OCI-LY3 (cell line): ENCODE data around the gene B3GALT6.
A peak's percentile ranks its signal among the peaks of the same experiment; 100 is the strongest.

Experiments used
- H2AFZ ChIP-seq: fragments of 200-600, 300-600 bp; shearing (Covaris generic); 2 replicates; pipeline ENCODE4 v1.6.0; 2014; ENCODE audit warnings: antibody characterized with exemption, low read depth, low read length
- H3K27ac ChIP-seq: fragments of 200-600, 300-600 bp; sonication (generic); 2 replicates; pipeline ENCODE4 v1.5.1; 2014; ENCODE audit warnings: mild to moderate bottlenecking, low read length, moderate library complexity, mixed read lengths
- H3K27me3 ChIP-seq: fragments of 200-600, 300-600 bp; sonication (generic); 2 replicates; pipeline ENCODE4 v1.6.1; 2014; ENCODE audit warnings: low read depth, low read length, mixed read lengths
- H3K36me3 ChIP-seq: fragments of 200-600, 300-600 bp; sonication (generic); replicated peaks from 2 replicates; pipeline ENCODE3; 2014; ENCODE audit warnings: low read depth, low read length, mixed read lengths
- H3K4me1 ChIP-seq: fragments of 300-600, 200-600 bp; sonication (generic); 2 replicates; pipeline ENCODE4 v1.6.1; 2014; ENCODE audit warnings: low read length, mixed read lengths
- H3K4me2 ChIP-seq: fragments of 200-600, 300-600 bp; sonication (generic); 2 replicates; pipeline ENCODE4 v1.6.1; 2014; ENCODE audit warnings: low read length, mixed read lengths
- H3K4me3 ChIP-seq: fragments of 300-600, 200-600 bp; sonication (generic); 2 replicates; pipeline ENCODE4 v1.5.1; 2014; ENCODE audit warnings: antibody characterized with exemption, mild to moderate bottlenecking, low read length, moderate library complexity
- H3K79me2 ChIP-seq: fragments of 300-600, 200-600 bp; shearing (Covaris generic); 2 replicates; pipeline ENCODE4 v1.6.1; 2014; ENCODE audit warnings: mild to moderate bottlenecking, low read length, mixed read lengths
- H3K9ac ChIP-seq: fragments of 300-600, 200-600 bp; shearing (Covaris generic); 2 replicates; pipeline ENCODE4 v1.6.0; 2014; ENCODE audit warnings: mild to moderate bottlenecking, low read length, moderate library complexity
- H3K9me3 ChIP-seq: fragments of 200-600, 300-600 bp; shearing (Covaris generic); 2 replicates; pipeline ENCODE4 v1.6.1; 2014; ENCODE audit warnings: low read length, mixed read lengths; ENCODE audit not compliant: insufficient read depth
- H4K20me1 ChIP-seq: fragments of 200-600, 300-600 bp; sonication (generic); 2 replicates; pipeline ENCODE4 v1.6.1; 2016; ENCODE audit warnings: low read length, mixed read lengths; ENCODE audit not compliant: insufficient read depth
- EZH2phosphoT487 ChIP-seq: fragments of 200-600 bp; shearing (Covaris generic); IDR thresholded peaks from 2 replicates; pipeline ENCODE4 v1.6.1; 2018; ENCODE audit warnings: antibody characterized with exemption, mixed run types, low read depth
- TF ChIP-seq, protein P1 (sequence below): fragments of 200-600, 300-600 bp; sonication (generic); IDR thresholded peaks from 2 replicates; pipeline ENCODE4 v1.5.1; 2014; ENCODE audit warnings: antibody characterized with exemption, low read length, low read depth

Gene B3GALT6

DNA sequence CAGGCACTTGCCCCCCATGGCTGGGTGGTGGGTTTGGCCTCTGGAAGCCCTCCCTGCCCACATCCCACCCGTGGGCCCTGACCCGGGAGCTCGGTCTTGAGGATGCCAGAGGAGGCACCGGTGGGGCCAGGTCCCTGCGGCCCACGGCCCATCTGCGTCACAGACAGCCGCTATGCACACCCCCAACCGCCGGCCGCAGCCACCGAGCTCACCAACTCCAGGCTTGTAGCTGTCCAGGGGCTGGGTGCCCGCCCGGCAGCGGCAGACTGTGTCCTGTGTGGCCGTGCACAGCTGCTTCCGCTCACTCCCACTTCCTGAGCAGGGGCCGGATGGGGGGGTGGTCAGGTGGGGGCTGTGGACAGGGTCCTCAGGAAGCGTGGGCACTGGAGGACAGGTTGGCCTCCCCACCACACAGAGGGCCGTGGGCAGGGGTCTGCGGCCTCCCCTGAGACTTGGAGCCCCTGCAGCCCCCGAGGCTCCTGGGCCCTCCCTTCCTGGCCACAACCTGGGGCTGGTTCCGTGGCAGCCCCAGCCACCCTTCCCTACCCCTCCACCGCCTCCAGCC is 19.2 kb upstream of the B3GALT6 start:
- Histone ChIP-seq H3K27me3 (peaks cover 4% of the 10 kb centered on the region; the same call in 1 of the 2 replicates), H4K20me1 (no peaks in the 10 kb centered on the region), H3K9ac (no peak overlapping the region), H3K9me3 (no peaks in the 10 kb centered on the region), H2AFZ (no peak overlapping the region), H3K36me3 (peaks cover 7% of the 10 kb centered on the region), H3K4me3 (no peak overlapping the region), H3K79me2 (no peaks in the 10 kb centered on the region), H3K27ac (no peak overlapping the region), H3K4me2 (no peak overlapping the region), H3K4me1 (peaks cover 18% of the 10 kb centered on the region)
- TF ChIP-seq, protein P1, sequence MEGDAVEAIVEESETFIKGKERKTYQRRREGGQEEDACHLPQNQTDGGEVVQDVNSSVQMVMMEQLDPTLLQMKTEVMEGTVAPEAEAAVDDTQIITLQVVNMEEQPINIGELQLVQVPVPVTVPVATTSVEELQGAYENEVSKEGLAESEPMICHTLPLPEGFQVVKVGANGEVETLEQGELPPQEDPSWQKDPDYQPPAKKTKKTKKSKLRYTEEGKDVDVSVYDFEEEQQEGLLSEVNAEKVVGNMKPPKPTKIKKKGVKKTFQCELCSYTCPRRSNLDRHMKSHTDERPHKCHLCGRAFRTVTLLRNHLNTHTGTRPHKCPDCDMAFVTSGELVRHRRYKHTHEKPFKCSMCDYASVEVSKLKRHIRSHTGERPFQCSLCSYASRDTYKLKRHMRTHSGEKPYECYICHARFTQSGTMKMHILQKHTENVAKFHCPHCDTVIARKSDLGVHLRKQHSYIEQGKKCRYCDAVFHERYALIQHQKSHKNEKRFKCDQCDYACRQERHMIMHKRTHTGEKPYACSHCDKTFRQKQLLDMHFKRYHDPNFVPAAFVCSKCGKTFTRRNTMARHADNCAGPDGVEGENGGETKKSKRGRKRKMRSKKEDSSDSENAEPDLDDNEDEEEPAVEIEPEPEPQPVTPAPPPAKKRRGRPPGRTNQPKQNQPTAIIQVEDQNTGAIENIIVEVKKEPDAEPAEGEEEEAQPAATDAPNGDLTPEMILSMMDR = no peak
- TF ChIP-seq EZH2phosphoT487 = no peak

DNA sequence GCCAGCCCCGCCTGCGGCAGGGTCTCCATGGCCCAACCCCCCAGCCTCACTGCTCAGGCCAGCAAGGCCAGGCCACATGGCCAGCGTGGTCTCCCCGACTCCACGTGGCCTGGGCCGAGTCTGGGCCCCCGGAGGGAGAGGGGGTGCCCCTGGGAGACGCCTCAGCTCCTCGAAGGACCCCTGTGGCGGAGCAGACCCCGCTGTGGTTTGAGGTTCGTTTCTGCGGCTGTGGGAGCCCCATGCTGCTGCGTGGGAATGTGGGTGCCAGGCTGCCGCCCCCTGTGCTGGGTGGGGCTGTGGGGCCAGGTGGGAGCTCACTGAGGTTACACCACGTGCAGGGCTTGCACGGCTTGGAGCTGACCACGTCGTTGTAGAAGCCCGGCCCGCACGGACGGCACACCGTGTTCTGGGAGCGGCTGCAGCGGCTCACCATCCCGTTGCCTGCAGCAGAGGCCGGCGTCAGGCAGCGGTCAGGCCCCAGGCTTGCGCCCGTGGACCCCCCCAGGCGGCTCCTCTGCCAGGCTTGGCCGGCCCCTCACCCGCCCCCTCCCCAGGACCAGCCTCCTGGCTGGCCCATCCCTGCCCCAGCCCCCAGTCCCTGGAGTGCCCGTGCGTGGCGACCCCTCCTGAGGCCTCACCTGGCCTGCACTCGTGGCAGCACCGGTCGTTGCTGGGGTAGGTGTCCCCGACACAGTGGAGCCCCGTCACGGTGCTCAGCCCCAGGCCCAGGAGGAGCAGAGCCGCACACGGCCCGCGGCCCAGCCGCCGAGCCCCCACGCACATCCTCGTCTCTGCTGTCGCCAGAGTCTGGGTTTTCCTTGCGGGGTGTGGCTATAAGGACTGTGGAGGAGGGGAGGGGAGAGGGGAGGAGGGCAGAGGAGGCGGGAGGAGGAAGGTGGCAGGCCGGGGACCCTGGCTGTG is 18.4 kb upstream of the B3GALT6 start, which contains the start of gene TNFRSF4:
TNFRSF4 (minus strand) TSS at position 809 of the 921 bp plus-strand sequence; CDS start at position 783, 26 bp downstream.
- Histone ChIP-seq H3K4me3 (no peak within 1 kb of the TSS), H3K36me3 (peaks cover 12% of the 10 kb centered on the region), H3K4me1 (peaks cover 18% of the 10 kb centered on the region), H2AFZ (no peak within 1 kb of the TSS), H3K27me3 (no peaks in the 10 kb centered on the region), H3K9me3 (no peaks in the 10 kb centered on the region), H3K79me2 (no peaks in the 10 kb centered on the region), H3K4me2 (peak within 1 kb of the TSS; percentile 61), H3K9ac (no peak within 1 kb of the TSS), H4K20me1 (no peaks in the 10 kb centered on the region), H3K27ac (peak within 1 kb of the TSS; percentile 5; the same call in 1 of the 2 replicates)
- TF ChIP-seq EZH2phosphoT487 = no peak
- TF ChIP-seq, protein P1 = no peak

DNA sequence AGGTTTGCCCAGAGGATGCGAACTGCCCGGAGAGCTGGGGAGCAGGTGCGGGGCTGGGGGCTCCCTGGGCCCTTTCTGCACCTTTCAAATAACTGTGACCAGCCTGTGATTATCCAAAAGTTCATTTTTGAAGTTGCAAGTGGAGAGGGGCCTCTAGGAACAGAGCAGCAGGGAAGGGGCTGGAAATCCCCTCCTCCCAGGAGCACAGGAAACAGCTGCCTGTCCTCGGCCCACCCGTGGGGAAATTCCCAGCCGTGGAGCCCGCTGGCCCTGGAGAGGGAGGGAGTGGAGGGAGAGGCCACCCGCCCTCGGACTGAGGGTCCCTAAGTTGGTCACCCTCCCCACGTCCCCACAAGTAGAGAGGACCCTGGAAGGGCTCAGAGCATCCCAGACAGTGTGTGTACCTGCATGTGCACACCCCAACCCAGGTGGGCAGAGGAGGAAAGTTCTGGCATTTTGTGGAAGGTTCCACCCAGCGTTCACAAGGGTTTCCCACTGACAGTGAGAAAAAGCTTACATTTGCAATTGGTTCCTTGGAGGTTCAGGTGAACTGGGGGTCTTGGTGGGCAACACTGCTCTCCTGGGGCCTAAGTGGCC is 16.9 kb upstream of the B3GALT6 start:
- Histone ChIP-seq H3K36me3 (peaks cover 14% of the 10 kb centered on the region), H3K9ac (no peak overlapping the region)

More for the DNA sequence above, 16.9 kb upstream of the B3GALT6 start:
- Histone ChIP-seq H2AFZ (no peak overlapping the region), H3K9me3 (no peaks in the 10 kb centered on the region), H3K4me2 (peak overlapping the region; percentile 61), H3K27ac (peak overlapping the region; percentile 5; the same call in 1 of the 2 replicates), H3K79me2 (no peaks in the 10 kb centered on the region), H3K27me3 (no peaks in the 10 kb centered on the region), H3K4me3 (no peak overlapping the region), H4K20me1 (no peaks in the 10 kb centered on the region), H3K4me1 (peaks cover 24% of the 10 kb centered on the region)
- TF ChIP-seq, protein P1 = no peak
- no peak for TF ChIP-seq EZH2phosphoT487
